22Rv1 (cell line): ENCODE measurements around the gene RAP1GAP2.

Experiments
- CTCF ChIP-seq: fragments of 450-650 bp; IDR thresholded peaks from 2 replicates; pipeline ENCODE4 v1.5.1; 2017; ENCODE audit warnings: mild to moderate bottlenecking
- ZFX ChIP-seq: fragments of 450-650 bp; IDR thresholded peaks from 2 replicates; pipeline ENCODE4 v1.6.1; 2017; ENCODE audit warnings: antibody characterized with exemption, borderline replicate concordance

- TF ChIP-seq CTCF: no peak
- TF ChIP-seq ZFX: no peak
Measured at GRCh38 chr17:2933606-2934005, 137.4 kb downstream of the RAP1GAP2 start.
